ENCODE measurements around the gene SLC36A1.

Gene SLC36A1

DNA sequence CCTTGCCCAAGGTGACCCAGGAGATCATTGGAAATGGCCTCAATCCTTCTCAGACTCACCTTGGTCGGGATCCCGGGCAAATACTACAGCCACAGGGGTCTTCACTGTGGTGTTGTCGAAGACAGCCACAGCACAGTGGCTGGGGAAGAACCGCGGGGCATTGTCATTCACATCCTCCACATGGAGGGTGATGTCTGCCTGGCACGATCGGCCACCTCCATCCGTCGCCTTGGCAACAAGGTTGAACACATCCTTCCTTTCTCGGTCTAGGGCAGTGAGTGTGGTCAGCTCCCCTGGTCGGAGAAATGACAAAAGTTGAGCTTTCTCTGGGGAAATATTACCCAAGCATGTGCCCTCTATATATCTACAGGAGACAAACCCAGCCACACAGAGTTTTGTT lies 86.9 kb downstream of the SLC36A1 start:
- no peak overlapping the region for H3K4me3 ChIP-seq (ENCODE audit: low read length in 2 of 2)
- no peaks in the 10 kb centered on the region for H3K27me3 ChIP-seq (ENCODE audit: control insufficient read depth in 1 of 2, insufficient read depth in 2 of 2, low read length in 2 of 2)
- H3K9ac ChIP-seq (ENCODE audit: low read length in 2 of 2) = no peak overlapping the region

DNA sequence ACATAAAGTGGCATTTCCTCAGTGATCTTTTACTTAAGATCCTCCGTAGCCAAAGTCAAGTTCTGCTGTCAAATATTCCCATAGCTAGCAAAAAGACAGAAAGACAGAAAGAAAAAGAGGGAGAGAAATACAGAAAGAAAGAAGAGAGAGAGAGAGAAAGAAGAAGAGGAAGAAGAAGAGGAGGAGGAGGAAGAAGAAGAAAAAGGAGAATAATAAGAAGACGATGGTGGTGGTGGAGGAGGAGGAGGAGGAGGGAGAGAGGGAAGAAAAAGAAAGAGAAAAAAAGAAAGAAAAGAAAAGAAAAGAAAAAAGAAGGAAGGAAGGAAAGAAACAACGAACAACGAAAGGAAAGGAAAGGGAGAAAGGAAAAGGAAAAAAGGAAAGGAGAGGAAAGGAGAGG lies 89.6 kb downstream of the SLC36A1 start:
- Histone ChIP-seq H3K27me3 (ENCODE audit: control insufficient read depth in 1 of 2, insufficient read depth in 2 of 2, low read length in 2 of 2) (no peaks in the 10 kb centered on the region), H3K4me1 (ENCODE audit: control insufficient read depth, insufficient read depth, low read length) (no peaks in the 10 kb centered on the region), H3K9me3 (ENCODE audit: control insufficient read depth in 2 of 2, low read length in 2 of 2) (peaks cover 0 to under 1% of the 10 kb centered on the region in 2 donors), H3K4me3 (ENCODE audit: low read length in 2 of 2) (no peak overlapping the region), H3K9ac (ENCODE audit: low read length in 2 of 2) (no peak overlapping the region), H3K36me3 (ENCODE audit: control insufficient read depth in 2 of 2, insufficient read depth in 2 of 2, low read length in 2 of 2) (no peaks in the 10 kb centered on the region), H3K27ac (ENCODE audit: low read length) (no peak overlapping the region)

More for the DNA sequence above, 86.9 kb downstream of the SLC36A1 start:
- Histone ChIP-seq H3K9me3 (ENCODE audit: control insufficient read depth in 2 of 2, low read length in 2 of 2) (no peaks in the 10 kb centered on the region), H3K4me1 (ENCODE audit: control insufficient read depth, insufficient read depth, low read length) (no peaks in the 10 kb centered on the region), H3K27ac (ENCODE audit: low read length) (no peak overlapping the region), H3K36me3 (ENCODE audit: control insufficient read depth in 2 of 2, insufficient read depth in 2 of 2, low read length in 2 of 2) (no peaks in the 10 kb centered on the region)

DNA sequence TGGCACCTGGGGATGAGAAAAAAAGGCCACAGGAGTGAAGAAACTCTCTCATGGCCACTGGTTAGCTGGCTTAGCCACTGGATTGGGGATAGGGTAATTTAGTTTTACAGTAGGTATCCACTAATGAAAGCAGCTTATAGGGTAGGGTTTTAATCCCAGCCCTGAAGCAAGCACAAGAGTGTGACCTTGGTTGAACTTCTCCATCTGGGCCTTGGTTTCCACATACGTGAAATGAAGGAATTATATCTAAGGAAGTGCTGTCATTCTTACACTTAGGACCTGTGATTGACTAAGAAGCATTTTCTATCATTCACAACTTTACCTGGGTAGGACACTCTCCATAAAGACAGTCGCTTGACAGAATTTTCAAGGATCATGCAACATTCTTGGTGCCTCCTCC lies 94.2 kb downstream of the SLC36A1 start:
- Histone ChIP-seq H3K4me1 (ENCODE audit: control insufficient read depth, insufficient read depth, low read length) (no peaks in the 10 kb centered on the region), H3K27ac (ENCODE audit: low read length) (no peak overlapping the region), H3K36me3 (ENCODE audit: control insufficient read depth in 2 of 2, insufficient read depth in 2 of 2, low read length in 2 of 2) (no peaks in the 10 kb centered on the region), H3K9me3 (ENCODE audit: control insufficient read depth in 2 of 2, low read length in 2 of 2) (peaks cover 0 to 2% of the 10 kb centered on the region in 2 donors), H3K9ac (ENCODE audit: low read length in 2 of 2) (no peak overlapping the region), H3K27me3 (ENCODE audit: control insufficient read depth in 1 of 2, insufficient read depth in 2 of 2, low read length in 2 of 2) (no peaks in the 10 kb centered on the region), H3K4me3 (ENCODE audit: low read length in 2 of 2) (no peak overlapping the region)

All from stomach smooth muscle (tissue), 2 donors.